Hematopoietic multipotent progenitor cell treated with erythropoietin and hydrocortisone succinate and interleukin-3 and kit ligand, for 8 days (in vitro differentiated cells): ENCODE data around the gene RNF182.
"Not testable (repeated sequence)": the region's sequence is repeated elsewhere in the genome, so short reads cannot be mapped to it uniquely, and the experiment has no call there.

Source experiments
- DNase-seq: peaks from one replicate; pipeline ENCODE4 v3.0.0-alpha.2; 2015

RNF182 gene

DNA sequence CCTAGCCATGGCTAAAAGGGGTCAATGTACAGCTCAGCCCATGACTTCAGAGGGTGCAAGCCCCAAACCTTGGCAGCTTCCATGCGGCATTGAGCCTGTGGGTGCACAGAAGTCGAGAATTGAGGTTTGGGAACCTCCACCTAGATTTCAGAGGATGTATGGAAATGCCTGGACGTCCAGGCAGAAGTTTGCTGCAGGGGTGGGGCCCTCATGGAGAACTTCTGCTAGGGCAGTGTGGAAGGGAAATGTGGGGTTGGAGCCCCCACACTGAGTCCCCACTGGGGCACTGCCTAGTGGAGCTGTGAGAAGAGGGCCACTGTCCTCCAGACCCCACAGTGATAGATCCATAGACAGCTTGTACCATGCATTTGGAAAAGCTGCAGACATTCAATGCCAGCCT is 47.9 kb downstream of the RNF182 start:
- not testable (repeated sequence) for DNase-seq

DNA sequence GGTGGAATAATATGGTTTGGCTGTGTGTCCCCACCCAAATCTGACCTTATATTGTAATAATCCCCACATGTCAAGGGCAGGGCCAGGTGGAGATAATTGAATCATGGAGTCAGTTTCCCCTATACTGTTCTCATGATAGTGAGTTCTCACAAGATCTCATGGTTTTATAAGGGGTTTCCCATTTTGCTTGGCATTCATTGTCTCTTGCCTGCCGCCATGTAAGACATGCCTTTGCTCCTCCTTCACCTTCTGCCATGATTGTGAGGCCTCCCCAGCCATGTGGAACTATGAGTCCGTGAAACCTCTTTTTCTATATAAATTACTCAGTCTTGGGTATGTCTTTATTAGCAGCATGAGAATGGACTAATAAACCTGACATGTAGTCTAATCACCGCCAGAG is 48.7 kb downstream of the RNF182 start:
- DNase-seq: not testable (repeated sequence)

DNA sequence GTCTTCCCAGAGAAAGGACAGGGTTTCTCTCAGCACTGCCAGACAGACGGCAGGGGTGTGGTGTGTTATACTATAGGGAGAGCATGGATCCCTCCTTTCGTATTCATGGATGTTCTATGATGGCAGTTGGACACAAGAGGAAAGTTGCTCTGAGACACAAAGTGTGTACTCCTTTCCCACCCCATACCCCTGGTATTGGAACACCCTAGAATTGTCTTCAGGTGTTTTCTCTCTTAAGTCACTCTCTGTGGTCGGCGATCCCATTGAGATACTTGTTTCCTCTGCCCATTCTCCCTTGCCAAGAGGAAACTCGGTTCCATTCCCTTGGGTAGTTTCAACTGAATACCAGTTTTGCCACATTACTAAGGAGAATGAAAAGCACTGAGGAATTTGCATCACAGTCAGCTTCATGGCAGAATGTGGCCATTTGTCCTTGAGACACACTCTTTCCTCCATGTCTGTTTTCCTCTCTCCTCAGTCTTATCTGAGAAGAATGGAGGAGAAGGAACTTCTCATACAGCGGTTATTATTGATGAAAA is 53.4 kb downstream of the RNF182 start:
- DNase-seq: no peak

- no peak for DNase-seq
Observed at GRCh38 chr6:13978787-13979186, 54.0 kb downstream of the RNF182 start.

DNA sequence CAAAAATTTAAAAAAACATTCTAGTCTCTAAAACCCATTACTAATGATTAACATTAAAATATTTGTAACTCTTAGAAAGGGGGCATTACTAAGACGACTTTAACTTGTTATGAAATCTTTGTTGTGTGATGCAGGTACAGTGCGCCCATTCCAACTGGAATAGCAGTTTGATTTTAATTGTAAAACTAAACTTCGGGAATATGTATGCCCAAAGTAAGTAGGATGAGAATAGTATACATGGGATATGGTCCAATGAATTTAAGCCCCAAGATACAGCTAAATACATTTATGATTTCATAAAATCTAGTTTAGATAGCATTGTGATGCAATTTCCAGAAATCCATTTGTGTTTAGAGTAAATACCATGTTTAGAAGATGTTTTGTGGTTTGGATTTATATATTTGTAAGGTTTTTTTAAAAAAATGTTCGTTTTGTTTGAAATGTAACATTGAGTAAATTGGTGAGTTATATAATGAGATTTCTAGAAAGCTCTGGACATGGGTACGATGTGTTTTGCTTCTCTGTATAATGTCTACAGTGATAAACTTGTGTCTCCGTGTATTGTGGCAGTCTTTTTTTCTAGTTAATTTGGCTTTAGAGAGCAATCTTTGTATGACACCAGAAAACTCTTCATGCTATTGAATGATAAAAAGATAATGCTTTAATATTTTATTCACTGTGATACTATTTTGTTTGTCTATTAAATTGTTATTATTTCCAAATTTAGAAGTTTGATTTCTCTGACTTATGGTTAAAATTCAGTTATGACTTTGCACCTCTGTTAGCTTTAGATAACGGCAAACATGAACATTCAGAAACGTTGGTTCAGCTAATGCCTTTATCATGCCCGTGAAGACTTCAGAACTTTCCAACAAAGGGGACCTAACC is 54.8 kb downstream of the RNF182 start:
- peak; percentile 86 for DNase-seq

DNA sequence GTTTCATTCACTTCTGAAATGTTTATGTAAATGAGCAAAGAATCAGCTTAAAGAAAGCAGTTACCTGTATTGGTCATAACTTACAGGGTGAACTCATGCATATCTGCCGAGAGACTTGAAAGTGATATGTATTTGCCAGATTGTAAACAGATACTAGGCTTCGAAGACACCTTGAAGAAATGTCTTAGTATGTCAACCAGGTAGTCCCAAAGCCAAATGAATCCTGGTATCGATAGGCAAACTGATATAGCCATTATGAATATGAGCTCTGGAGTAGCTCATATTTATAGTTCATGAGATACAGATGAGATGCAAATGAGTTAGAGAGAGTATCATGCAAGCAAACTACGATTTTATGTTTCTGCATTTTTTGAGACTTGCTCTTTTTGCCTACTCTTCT is 55.8 kb downstream of the RNF182 start:
- peak; percentile 19 for DNase-seq

DNA sequence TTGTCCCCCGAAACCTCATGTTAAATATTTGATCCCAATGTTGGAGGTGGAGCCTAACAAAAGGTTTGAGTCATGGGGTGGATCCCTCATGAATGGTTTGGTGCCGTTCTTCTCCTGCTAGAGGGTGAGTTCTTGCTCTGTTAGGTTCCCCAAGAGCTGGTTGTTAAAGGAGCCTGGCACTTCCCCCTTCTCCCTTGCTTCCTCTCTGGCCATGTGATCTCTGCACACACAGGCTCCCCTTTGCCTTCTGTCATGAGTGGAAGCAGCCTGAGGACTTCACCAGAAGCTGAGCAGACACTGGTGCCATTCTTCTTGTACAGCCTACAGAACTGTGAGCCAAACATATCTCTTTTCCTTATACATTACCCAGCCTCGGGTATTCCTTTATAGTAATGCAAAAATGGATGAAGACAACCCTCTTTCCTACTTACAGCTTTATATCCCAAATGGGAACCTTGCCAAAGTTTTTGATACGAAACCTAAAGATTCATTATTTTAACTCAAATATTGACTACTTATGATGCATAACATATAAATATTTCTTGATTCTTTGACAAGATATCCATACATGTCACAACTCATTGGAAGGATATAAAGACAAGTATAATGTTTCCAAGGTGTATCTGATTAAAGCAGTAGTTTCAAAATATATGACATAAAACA is 61.0 kb downstream of the RNF182 start:
- peak; percentile 16 for DNase-seq

- DNase-seq: no peak
Observed at GRCh38 chr6:13986700-13987399, 62.1 kb downstream of the RNF182 start.

- no peak for DNase-seq
Observed at GRCh38 chr6:13987400-13987865, 62.7 kb downstream of the RNF182 start.

DNA sequence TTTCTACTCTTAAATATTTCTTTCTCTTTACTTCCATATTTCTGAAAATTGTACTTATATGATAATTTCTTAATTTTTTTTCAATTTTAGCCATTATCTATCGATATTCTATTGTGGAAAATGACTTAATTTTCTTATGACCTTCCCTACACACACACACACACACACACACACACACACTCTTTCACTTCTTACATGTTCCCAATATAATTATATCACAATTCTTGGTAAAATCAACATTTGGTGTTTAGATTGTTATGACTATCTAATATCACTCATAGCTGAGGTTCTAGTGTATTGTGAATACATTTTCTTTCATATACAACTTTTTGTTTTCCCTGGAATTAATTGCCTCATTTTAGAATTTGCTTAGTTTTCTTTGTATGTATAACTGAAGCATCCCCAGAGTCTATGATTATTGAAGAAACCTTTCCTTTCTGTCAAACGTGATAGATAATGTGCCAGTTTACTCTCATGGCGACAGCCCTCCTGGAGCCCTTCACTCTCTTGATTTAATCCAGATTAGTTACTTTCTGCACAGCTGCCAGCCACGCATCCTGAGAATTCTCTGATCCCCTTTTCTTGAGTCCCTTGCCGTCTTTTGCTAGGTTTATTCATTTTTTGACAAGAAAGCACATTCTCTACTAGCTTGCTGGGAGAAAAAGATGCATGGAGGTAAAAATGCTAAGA is 63.4 kb downstream of the RNF182 start:
- no peak for DNase-seq

- DNase-seq: no peak
Observed at GRCh38 chr6:13988908-13989307, 64.2 kb downstream of the RNF182 start.

DNA sequence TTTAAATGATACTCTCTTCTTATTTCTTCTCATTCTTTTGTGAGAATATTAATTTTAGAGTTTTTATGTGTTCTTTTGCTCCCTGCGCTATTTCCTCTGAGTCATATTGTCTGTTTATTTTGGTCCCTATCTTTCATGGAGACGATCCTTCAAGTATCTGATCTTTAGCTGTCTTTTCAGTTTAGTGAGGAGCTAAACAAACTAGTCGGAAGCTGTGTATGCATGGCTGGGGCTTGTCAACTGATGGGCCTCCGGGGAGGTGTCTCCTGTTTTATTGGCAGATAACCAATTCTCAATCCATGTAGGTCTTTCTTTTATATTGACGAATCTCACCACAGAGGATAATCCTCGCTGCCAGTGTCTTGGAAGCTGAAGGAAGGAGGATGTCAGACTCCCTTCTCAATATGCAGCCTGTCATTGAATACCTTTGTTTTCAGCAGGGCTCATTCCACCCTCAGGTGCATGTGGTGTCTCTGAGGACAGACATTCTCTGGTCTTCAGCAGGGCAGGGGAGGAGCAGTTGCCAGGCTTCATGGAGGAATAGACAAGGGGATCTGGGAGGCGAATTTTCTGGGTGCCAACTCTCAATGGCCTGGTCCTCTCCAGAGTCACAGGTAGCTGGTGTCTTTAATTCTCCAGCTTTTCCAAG is 64.9 kb downstream of the RNF182 start:
- no peak for DNase-seq

DNA sequence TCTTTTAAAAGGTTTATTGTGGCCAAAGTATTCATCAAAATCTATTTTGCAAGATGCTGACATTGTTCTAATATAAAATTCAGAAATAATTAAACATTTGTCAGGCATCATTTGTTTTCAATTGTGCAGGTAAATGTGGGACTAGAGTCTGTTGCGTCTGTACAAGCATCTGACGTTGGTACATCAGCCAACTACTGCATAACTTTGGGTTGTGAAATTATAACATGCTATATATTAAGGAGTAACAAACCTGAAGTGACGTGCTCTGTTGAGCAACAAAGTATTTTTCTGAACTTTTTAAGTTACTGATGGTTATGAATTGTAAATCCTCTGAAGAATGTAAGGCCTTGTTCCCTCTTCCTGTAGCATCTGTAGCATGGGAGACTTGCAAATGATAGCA is 66.0 kb downstream of the RNF182 start:
- DNase-seq: no peak

- DNase-seq: no peak
Observed at GRCh38 chr6:13991393-13991792, 66.6 kb downstream of the RNF182 start.

- DNase-seq: no peak
Observed at GRCh38 chr6:13992417-13993055, 67.8 kb downstream of the RNF182 start.

- DNase-seq: no peak
Observed at GRCh38 chr6:13993416-13993815, 68.7 kb downstream of the RNF182 start.

- no peak for DNase-seq
Observed at GRCh38 chr6:13998356-13998755, 73.6 kb downstream of the RNF182 start.

DNA sequence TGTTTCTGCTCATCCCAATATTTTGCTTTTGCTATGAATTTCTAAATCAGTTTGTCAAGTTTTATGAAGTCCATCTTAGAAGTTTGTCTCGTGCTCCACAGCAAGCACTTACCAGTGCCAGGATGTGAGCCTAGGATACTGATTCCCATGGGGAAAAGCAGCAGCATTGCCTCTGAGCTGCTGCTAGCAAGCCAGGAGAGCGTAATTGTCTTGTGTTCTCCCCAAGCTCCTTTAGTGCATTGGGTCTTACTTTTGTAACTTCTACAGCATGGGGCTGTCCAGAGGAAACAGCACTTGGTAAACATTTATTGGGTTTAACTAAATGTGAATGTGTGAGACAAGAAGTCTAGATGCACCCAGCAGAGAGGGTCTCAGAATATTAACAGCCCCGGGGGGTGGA is 76.1 kb downstream of the RNF182 start:
- no peak for DNase-seq

DNA sequence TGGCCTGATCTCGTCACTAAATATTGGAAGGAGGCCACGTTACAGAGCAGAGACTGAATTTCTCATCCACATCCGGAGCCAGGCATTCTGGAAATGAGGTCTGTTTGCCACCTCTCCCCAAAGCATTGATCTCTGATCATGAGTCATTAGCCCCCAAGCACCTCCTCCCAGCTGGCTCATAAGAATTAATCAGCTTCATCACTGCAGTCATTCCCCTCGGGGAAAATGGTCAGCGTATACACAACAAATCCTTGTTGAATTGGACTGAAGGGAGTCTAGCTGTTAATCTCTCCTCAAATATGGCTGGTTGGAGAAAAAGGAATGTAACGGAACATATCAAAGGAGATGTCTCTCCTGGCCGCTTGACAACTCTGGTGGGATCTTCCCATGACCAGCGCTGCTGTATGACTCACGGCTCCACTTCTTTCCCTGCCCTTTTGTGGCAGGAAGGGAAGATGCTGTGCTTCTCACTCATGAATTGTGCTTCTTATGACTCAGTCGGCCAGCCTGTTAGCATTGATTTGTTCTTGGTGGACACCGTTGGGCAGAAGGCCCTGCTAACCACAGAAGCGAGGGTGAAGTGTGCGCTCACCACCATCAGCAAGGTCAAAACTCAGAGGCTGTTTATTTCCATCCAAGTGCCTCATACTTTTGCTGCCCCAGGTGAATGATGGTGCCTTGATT is 76.7 kb downstream of the RNF182 start:
- no peak for DNase-seq

- no peak for DNase-seq
Observed at GRCh38 chr6:14002176-14002947, 77.6 kb downstream of the RNF182 start.
